Transverse colon (tissue), 4 donors: ENCODE results near the gene C6orf136. TPM values are rescaled to one million over a fixed set of nuclear protein-coding genes. Genes with fewer than 3 reads are reported as not detected.

ENCODE experiments used
- DNase-seq: peaks from one replicate; pipeline ENCODE4 v3.0.0-alpha.2; 2019
- H3K27ac ChIP-seq, 4 donors: fragments of 200-600 bp; sonication (generic); 2 replicates each; pipeline ENCODE4 v1.5.1; 2016 to 2018; ENCODE audit warnings: inconsistent platforms in 4 of 4
- H3K27me3 ChIP-seq: fragments of 200-600 bp; sonication (generic); 2 replicates; pipeline ENCODE4 v1.5.1; 2017; ENCODE audit warnings: inconsistent platforms
- H3K36me3 ChIP-seq, 4 donors: fragments of 200-600 bp; sonication (generic); 2 replicates each; pipeline ENCODE4 v1.5.1; 2017 to 2019; ENCODE audit warnings: inconsistent platforms in 4 of 4
- H3K4me1 ChIP-seq, 4 donors: fragments of 200-600 bp; sonication (generic); 2 replicates each; pipeline ENCODE4 v1.5.1; 2017 to 2020; ENCODE audit warnings: inconsistent platforms in 4 of 4
- H3K4me3 ChIP-seq, 4 donors: fragments of 200-600 bp; sonication (generic); 1 replicate in 1 of 4; 2 replicates in 3 of 4; pipeline versions ENCODE4 v1.5.1 to v1.6.1; 2017 to 2019; ENCODE audit warnings: inconsistent platforms in 4 of 4
- H3K9me3 ChIP-seq, 2 donors: fragments of 200-600 bp; sonication (generic); 2 replicates each; pipeline ENCODE4 v1.5.1; 2017 to 2019; ENCODE audit warnings: inconsistent platforms in 2 of 2
- EP300 ChIP-seq: sonication (generic); formaldehyde crosslinking; IDR thresholded peaks from one replicate; pipeline ENCODE4 v1.6.1; 2017; ENCODE audit warnings: antibody characterized with exemption, low read depth
- POLR2A ChIP-seq: fragments of 450-650 bp; IDR thresholded peaks from one replicate; pipeline ENCODE4 v1.6.1; 2016; ENCODE audit warnings: antibody characterized with exemption, mild to moderate bottlenecking, moderate library complexity
- POLR2AphosphoS5 ChIP-seq, 3 donors: sonication (generic); formaldehyde crosslinking; IDR thresholded peaks; one replicate each; pipeline ENCODE4 v1.6.1; 2016; ENCODE audit warnings: antibody characterized with exemption in 3 of 3
- WGBS, 2 donors: methylation state at CpG; one replicate each; pipeline ENCODE4 v1.1.5; 2018; ENCODE audit warnings: low coverage in 1 of 2; 5-methylcytosine and 5-hydroxymethylcytosine counted together
- in situ Hi-C, 4 donors: fragments of 200-750 bp; cut with MboI; loops; one replicate each; pipeline versions ENCODE4 v1.15.0 to v1.15.1; 2017; ENCODE audit warnings: low sequenced_read_pairs in 3 of 4, low pct_ligation_motif_present in 1 of 4, low pct_unique_long_range_greater_than_20kb in 1 of 4
- intact Hi-C: fragments of 100-400 bp; cut with DNase I; formaldehyde crosslinking; loops from one replicate; pipeline ENCODE4 v1.15.1; 2023; ENCODE audit warnings: low total_unique reads
- total RNA-seq, 4 donors: library from RNA; depleted of rRNA; stranded (reverse); fragments of >200 nt; gene quantifications; one replicate each; pipeline ENCODE4 v1.1.0, GENCODE V29; 2016
- TF ChIP-seq, protein P1 (sequence below), 5 experiments: fragments of 200-600 bp in 3 of 5; fragments of 450-650 bp in 2 of 5; sonication (generic) in 3 of 5; IDR thresholded peaks; 1 replicate in 2 of 5; 2 replicates in 3 of 5; pipeline ENCODE4 v1.5.1; 2016 to 2017; ENCODE audit warnings: antibody characterized with exemption in 5 of 5, inconsistent platforms in 3 of 5, mild to moderate bottlenecking in 2 of 5, moderate library complexity in 1 of 5

The C6orf136 gene
- total RNA-seq, 4 donors from 2014 or later = 49.1 to 301 (median 63.5) TPM

DNA sequence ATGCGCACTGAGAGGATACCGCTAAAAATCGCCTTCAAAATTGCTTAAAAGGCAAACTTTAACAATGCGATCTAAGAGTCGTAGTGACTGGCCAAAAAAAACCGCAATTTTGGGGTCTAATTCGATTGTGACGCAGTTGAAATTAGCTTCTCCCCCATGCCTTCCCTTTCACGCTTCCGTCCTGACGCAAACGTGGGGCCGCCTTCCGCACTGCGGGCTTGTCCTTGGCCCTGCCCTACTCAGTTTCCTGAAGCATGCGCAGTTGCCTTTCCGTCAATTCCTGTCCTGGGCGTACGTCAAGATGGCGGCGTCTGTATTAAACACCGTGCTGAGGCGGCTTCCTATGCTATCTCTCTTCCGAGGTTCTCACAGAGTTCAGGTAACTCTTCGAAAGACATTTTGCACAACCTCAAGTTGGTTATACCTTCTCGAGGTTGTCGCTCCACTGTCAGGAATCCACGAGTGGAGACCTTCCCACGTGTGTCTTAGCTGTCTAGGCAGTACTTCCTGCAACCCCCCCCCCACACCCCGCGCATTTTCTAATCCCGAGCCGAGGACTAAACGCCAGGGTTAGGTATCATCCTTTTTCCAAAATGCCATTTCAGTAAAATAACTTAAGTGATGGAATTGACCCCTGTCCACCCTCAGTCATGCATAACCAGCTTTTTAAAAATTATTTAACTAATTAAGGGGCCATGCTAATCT lies 29.2 kb upstream of the C6orf136 start, which contains the start of gene MRPS18B:
MRPS18B (plus strand) TSS at position 276 of the 705 bp plus-strand sequence; CDS start at position 302, 26 bp downstream.
- TF ChIP-seq, protein P1, sequence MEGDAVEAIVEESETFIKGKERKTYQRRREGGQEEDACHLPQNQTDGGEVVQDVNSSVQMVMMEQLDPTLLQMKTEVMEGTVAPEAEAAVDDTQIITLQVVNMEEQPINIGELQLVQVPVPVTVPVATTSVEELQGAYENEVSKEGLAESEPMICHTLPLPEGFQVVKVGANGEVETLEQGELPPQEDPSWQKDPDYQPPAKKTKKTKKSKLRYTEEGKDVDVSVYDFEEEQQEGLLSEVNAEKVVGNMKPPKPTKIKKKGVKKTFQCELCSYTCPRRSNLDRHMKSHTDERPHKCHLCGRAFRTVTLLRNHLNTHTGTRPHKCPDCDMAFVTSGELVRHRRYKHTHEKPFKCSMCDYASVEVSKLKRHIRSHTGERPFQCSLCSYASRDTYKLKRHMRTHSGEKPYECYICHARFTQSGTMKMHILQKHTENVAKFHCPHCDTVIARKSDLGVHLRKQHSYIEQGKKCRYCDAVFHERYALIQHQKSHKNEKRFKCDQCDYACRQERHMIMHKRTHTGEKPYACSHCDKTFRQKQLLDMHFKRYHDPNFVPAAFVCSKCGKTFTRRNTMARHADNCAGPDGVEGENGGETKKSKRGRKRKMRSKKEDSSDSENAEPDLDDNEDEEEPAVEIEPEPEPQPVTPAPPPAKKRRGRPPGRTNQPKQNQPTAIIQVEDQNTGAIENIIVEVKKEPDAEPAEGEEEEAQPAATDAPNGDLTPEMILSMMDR (IDR thresholded peaks at IDR 0.05) = no peak
- TF ChIP-seq POLR2AphosphoS5 (IDR thresholded peaks at IDR 0.05) (peak; percentile 91 to 93 (median 93)), EP300 (no peak), POLR2A (peak; percentile 46)
- H3K36me3 ChIP-seq = peaks cover 0 to 39% (median 19%) of the 10 kb centered on the region in 4 donors
- intact Hi-C loops = loop anchor here (5.0 kb wide), 2 partner anchors 70 to 105 kb away; partner anchors contain the start of genes PPP1R18 and TUBB
- 0 to 1% methylated on average over 1 to 34 of the region's 34 CpGs for WGBS, 2 donors
- H3K27ac ChIP-seq = peak within 1 kb of the TSS; percentile 94 to 98 (median 96)
- H3K4me3 ChIP-seq = peak within 1 kb of the TSS; percentile 63 to 76 (median 70)
- H3K9me3 ChIP-seq = no peaks in the 10 kb centered on the region
- peaks cover 14 to 36% (median 32%) of the 10 kb centered on the region in 4 donors for H3K4me1 ChIP-seq
- in situ Hi-C loops = no loop called here
- no peaks in the 10 kb centered on the region for H3K27me3 ChIP-seq
- DNase-seq = peak; percentile 98

DNA sequence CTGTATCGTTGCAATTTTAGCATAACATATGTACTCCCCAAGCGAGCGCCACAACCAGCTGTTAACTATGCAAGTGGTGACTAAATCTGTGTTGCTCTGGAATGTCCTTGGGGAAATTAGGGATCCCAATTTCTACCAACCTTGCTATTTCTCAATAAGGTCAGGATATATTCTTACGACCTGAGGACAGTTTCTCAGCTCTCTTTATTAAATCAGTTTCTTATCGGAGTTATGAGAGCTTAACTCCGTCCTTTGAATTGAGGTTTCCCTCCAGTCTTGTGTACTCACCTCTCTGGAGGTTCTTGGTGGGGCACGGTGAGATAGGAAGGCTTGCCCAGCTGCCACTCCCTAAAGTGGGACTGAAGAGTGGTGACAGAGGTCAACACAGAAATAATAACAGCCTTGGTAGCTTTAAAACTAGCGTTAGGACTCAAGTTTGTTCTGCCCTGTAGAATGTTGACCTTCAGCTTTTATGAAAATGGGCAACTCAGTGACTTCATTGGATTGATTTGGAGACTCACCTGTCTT lies 28.6 kb upstream of the C6orf136 start:
- H3K4me3 ChIP-seq = peak overlapping the region; percentile 43 to 71 (median 66)
- no peaks in the 10 kb centered on the region for H3K27me3 ChIP-seq
- H3K27ac ChIP-seq = peak overlapping the region; percentile 93 to 98 (median 94)
- peaks cover 13 to 30% (median 26%) of the 10 kb centered on the region in 4 donors for H3K4me1 ChIP-seq
- intact Hi-C loops = loop anchor here (5.0 kb wide), 2 partner anchors 69 to 104 kb away; partner anchors contain the start of genes PPP1R18 and TUBB
- in situ Hi-C loops = no loop called here
- DNase-seq = peak; percentile 57
- TF ChIP-seq POLR2A (peak; percentile 35), EP300 (no peak), POLR2AphosphoS5 (IDR thresholded peaks at IDR 0.05) (peak; percentile 22 to 72 (median 63))
- TF ChIP-seq, protein P1 (IDR thresholded peaks at IDR 0.05) = no peak
- H3K9me3 ChIP-seq = no peaks in the 10 kb centered on the region
- 8 to 12% methylated on average over 8 of the region's 8 CpGs for WGBS, 2 donors
- H3K36me3 ChIP-seq = peaks cover 0 to 45% (median 22%) of the 10 kb centered on the region in 4 donors

- in situ Hi-C loops = no loop called here
- TF ChIP-seq POLR2A (no peak), EP300 (no peak), POLR2AphosphoS5 (IDR thresholded peaks at IDR 0.05) (no peak)
- TF ChIP-seq, protein P1 (IDR thresholded peaks at IDR 0.05) = no peak
- Histone ChIP-seq H3K27me3 (no peaks in the 10 kb centered on the region), H3K9me3 (no peaks in the 10 kb centered on the region), H3K27ac (peak overlapping the region; percentile 93 to 98 (median 94)), H3K36me3 (peaks cover 0 to 57% (median 28%) of the 10 kb centered on the region in 4 donors), H3K4me3 (no peak overlapping the region), H3K4me1 (peaks cover 10 to 17% (median 14%) of the 10 kb centered on the region in 4 donors)
- intact Hi-C loops = loop anchor here (5.0 kb wide), 2 partner anchors 68 to 103 kb away; partner anchors contain the start of genes PPP1R18 and TUBB
- no peak for DNase-seq
- 96 to 100% methylated on average over 1 to 11 of the region's 11 CpGs for WGBS, 2 donors
Observed at GRCh38 chr6:30619561-30619960, 27.4 kb upstream of the C6orf136 start.

- no peak for DNase-seq
- intact Hi-C loops = no loop called here
- Histone ChIP-seq H3K4me3 (no peak overlapping the region), H3K4me1 (peaks cover 12 to 17% (median 15%) of the 10 kb centered on the region in 4 donors), H3K9me3 (no peaks in the 10 kb centered on the region), H3K27me3 (no peaks in the 10 kb centered on the region), H3K27ac (peak overlapping the region; percentile 84 to 94 (median 94)), H3K36me3 (peaks cover 0 to 53% (median 27%) of the 10 kb centered on the region in 4 donors)
- 93 to 100% methylated on average over 1 to 8 of the region's 8 CpGs for WGBS, 2 donors
- TF ChIP-seq EP300 (no peak), POLR2AphosphoS5 (IDR thresholded peaks at IDR 0.05) (no peak), POLR2A (no peak)
- TF ChIP-seq, protein P1 (IDR thresholded peaks at IDR 0.05) = no peak
- in situ Hi-C loops = loop anchor here in 1 of 4 donors (10.0 kb wide), 1 partner anchor 49 kb away; the partner anchor contains the start of gene DHX16
Observed at GRCh38 chr6:30625511-30625910, 21.4 kb upstream of the C6orf136 start.
